GM10266 (cell line): ENCODE data around the gene EME1.

Experiments
- DNase-seq: peaks from one replicate; pipeline ENCODE4 v3.0.0; 2012; ENCODE audit errors: extremely low spot score
- CTCF ChIP-seq: IDR thresholded peaks from 2 replicates; pipeline ENCODE4 v1.5.1; 2012; ENCODE audit warnings: mild to moderate bottlenecking, low read depth; ENCODE audit not compliant: control insufficient read depth, insufficient read depth; ENCODE audit errors: missing control alignments

EME1 gene

GRCh38 chr17:50349243-50349600 is 23.8 kb upstream of the EME1 start:
- DNase-seq: no peak
- no peak for TF ChIP-seq CTCF

GRCh38 chr17:50350733-50351132 is 22.3 kb upstream of the EME1 start:
- TF ChIP-seq CTCF: no peak
- no peak for DNase-seq

- no peak for TF ChIP-seq CTCF
- no peak for DNase-seq
These were observed 20.8 kb upstream of the EME1 start for GRCh38 chr17:50352072-50352692.

GRCh38 chr17:50352693-50353599 is 20.1 kb upstream of the EME1 start:
- DNase-seq: no peak
- no peak for TF ChIP-seq CTCF

- no peak for TF ChIP-seq CTCF
- DNase-seq: no peak
These were observed 19.3 kb upstream of the EME1 start for GRCh38 chr17:50353600-50354195.

- no peak for DNase-seq
- TF ChIP-seq CTCF: no peak
These were observed 18.8 kb upstream of the EME1 start for GRCh38 chr17:50354198-50354597.

- TF ChIP-seq CTCF: no peak
- no peak for DNase-seq
These were observed 18.3 kb upstream of the EME1 start for GRCh38 chr17:50354776-50355175.
